Tibial nerve (tissue), 4 donors: ENCODE measurements around the gene MRPL39.

ENCODE experiments used
- EP300 ChIP-seq, 2 donors: sonication (generic); formaldehyde crosslinking; IDR thresholded peaks; one replicate each; pipeline ENCODE4 v1.6.1; 2017; ENCODE audit warnings: antibody characterized with exemption in 2 of 2, mild to moderate bottlenecking in 1 of 2
- POLR2A ChIP-seq, 2 donors: fragments of 450-650 bp; IDR thresholded peaks; one replicate each; pipeline ENCODE4 v1.6.1; 2017; ENCODE audit warnings: antibody characterized with exemption in 2 of 2, mild to moderate bottlenecking in 2 of 2, moderate library complexity in 2 of 2
- TF ChIP-seq, protein P1 (sequence below), 5 experiments: fragments of 200-600 bp in 3 of 5; fragments of 450-650 bp in 2 of 5; sonication (generic) in 3 of 5; IDR thresholded peaks; one replicate each; pipeline ENCODE4 v1.5.1; 2016 to 2019; ENCODE audit warnings: antibody characterized with exemption in 5 of 5, mild to moderate bottlenecking in 3 of 5, moderate library complexity in 2 of 5

GRCh38 chr21:25615880-25616279 lies 8.6 kb upstream of the MRPL39 start:
- TF ChIP-seq, protein P1, sequence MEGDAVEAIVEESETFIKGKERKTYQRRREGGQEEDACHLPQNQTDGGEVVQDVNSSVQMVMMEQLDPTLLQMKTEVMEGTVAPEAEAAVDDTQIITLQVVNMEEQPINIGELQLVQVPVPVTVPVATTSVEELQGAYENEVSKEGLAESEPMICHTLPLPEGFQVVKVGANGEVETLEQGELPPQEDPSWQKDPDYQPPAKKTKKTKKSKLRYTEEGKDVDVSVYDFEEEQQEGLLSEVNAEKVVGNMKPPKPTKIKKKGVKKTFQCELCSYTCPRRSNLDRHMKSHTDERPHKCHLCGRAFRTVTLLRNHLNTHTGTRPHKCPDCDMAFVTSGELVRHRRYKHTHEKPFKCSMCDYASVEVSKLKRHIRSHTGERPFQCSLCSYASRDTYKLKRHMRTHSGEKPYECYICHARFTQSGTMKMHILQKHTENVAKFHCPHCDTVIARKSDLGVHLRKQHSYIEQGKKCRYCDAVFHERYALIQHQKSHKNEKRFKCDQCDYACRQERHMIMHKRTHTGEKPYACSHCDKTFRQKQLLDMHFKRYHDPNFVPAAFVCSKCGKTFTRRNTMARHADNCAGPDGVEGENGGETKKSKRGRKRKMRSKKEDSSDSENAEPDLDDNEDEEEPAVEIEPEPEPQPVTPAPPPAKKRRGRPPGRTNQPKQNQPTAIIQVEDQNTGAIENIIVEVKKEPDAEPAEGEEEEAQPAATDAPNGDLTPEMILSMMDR (IDR thresholded peaks at IDR 0.05): no peak
- no peak for TF ChIP-seq POLR2A (IDR thresholded peaks at IDR 0.05)
- TF ChIP-seq EP300 (IDR thresholded peaks at IDR 0.05): no peak
